HepG2 (cell line): ENCODE results near the gene LRBA. TPM values are rescaled to one million over a fixed set of nuclear protein-coding genes. Genes with fewer than 3 reads are reported as not detected.

Experiments
- ATAC-seq: fragments of 200-7000 bp; cut with Tn5 transposase; 3 replicates; pipeline ENCODE4 v1.9.1; 2020; ENCODE audit warnings: mild to moderate bottlenecking, moderate library complexity
- BruUV-seq: library from RNA; stranded (reverse); fragments of 400-500 nt; replicated peaks from 2 replicates; lab custom pipeline; 2021; lab: Mats Ljungman, UMichigan
- CTCF ChIA-PET: fragments of 300-600 bp; formaldehyde crosslinking; extraction: SDS; loops from one replicate; lab custom pipeline; 2021; ENCODE audit warnings: low total read pairs, inconsistent platforms, low intra/inter-chr PET ratio; lab: Yijun Ruan, JAX
- POLR2A ChIA-PET: fragments of 350-600 bp; sonication (Branson Sonifier 250); formaldehyde crosslinking; loops from one replicate; lab custom pipeline; 2020; ENCODE audit warnings: antibody characterized with exemption, inconsistent platforms; lab: Yijun Ruan, JAX
- DNase-seq: peaks from one replicate; pipeline ENCODE4 v3.0.0-alpha.2; 2015; ENCODE audit warnings: low spot score
- FAIRE-seq: peaks from 3 replicates; lab custom pipeline; 2011; peaks lifted over from hg19 to GRCh38; lab: Jason Lieb, UNC
- H2AFZ ChIP-seq: one replicate; pipeline ENCODE4 v1.6.1; 2011; ENCODE audit warnings: low read length, inconsistent platforms
- H3K27ac ChIP-seq: fragments of 300-600 bp; 3 replicates; pipeline ENCODE4 v1.8.0; 2011; ENCODE audit warnings: mixed run types, mild to moderate bottlenecking, mixed read lengths, low read length, inconsistent platforms; ENCODE audit not compliant: insufficient read depth; ENCODE audit errors: extremely low read length
- H3K27me3 ChIP-seq, 2 experiments: fragments of 200-600 bp in 1 of 2; 2 replicates in 1 of 2; 3 replicates in 1 of 2; pipeline versions ENCODE4 v1.6.0 to v1.8.0; 2011; ENCODE audit warnings: low read length in 2 of 2, mild to moderate bottlenecking in 2 of 2, moderate library complexity in 2 of 2, inconsistent platforms in 1 of 2; ENCODE audit not compliant: insufficient read depth in 2 of 2, control insufficient read depth in 1 of 2
- H3K36me3 ChIP-seq, 2 experiments: fragments of 200-600 bp in 1 of 2; replicated peaks in 1 of 2; 2 replicates in 1 of 2; 3 replicates in 1 of 2; pipeline versions ENCODE4 v1.5.1 to v1.8.0; 2011; ENCODE audit warnings: low read length in 2 of 2, inconsistent platforms in 1 of 2; ENCODE audit not compliant: insufficient read depth in 2 of 2, control insufficient read depth in 1 of 2
- H3K4me1 ChIP-seq: 2 replicates; pipeline ENCODE4 v1.5.1; 2012; ENCODE audit warnings: low read length, inconsistent platforms; ENCODE audit not compliant: insufficient read depth
- H3K4me2 ChIP-seq: 2 replicates; pipeline ENCODE4 v1.6.0; 2011; ENCODE audit warnings: low read depth, low read length, inconsistent platforms
- H3K4me3 ChIP-seq, 3 experiments: fragments of 200-600 bp in 1 of 3; sonication (generic), shearing (Covaris generic) in 1 of 3; replicated peaks in 1 of 3; 2 replicates each; pipeline ENCODE4 v1.5.1; 2011 to 2016; ENCODE audit warnings: low read length in 3 of 3, inconsistent platforms in 2 of 3, low read depth in 2 of 3, mild to moderate bottlenecking in 2 of 3, control low read depth in 1 of 3, mixed read lengths in 1 of 3; ENCODE audit not compliant: insufficient read depth in 1 of 3
- H3K79me2 ChIP-seq: one replicate; pipeline ENCODE4 v1.6.1; 2011; ENCODE audit warnings: low read length, inconsistent platforms; ENCODE audit not compliant: insufficient read depth
- H3K9ac ChIP-seq: 2 replicates; pipeline ENCODE4 v1.6.0; 2011; ENCODE audit warnings: mild to moderate bottlenecking, low read depth, low read length, inconsistent platforms; ENCODE audit not compliant: insufficient read depth
- H3K9me3 ChIP-seq: 2 replicates; pipeline ENCODE4 v1.5.1; 2012; ENCODE audit warnings: mild to moderate bottlenecking, low read length
- H4K20me1 ChIP-seq: 2 replicates; pipeline ENCODE4 v1.6.0; 2011; ENCODE audit warnings: inconsistent platforms, mild to moderate bottlenecking, low read length, moderate library complexity; ENCODE audit not compliant: insufficient read depth
- ATF1 ChIP-seq: IDR thresholded peaks from 2 replicates; pipeline ENCODE4 v1.6.1; 2016; ENCODE audit warnings: mild to moderate bottlenecking, control low read depth
- CBX5 ChIP-seq: sonication (generic); formaldehyde crosslinking; IDR thresholded peaks from 2 replicates; pipeline ENCODE4 v1.4.0; 2020; ENCODE audit warnings: missing genetic modification reagents, borderline replicate concordance
- GTF2F1 ChIP-seq: fragments of 150-350 bp; IDR thresholded peaks from 2 replicates; pipeline ENCODE4 v1.6.1; 2014; ENCODE audit warnings: low read length
- HDAC6 ChIP-seq: fragments of 200-600 bp; sonication (generic); IDR thresholded peaks from 2 replicates; pipeline ENCODE4 v1.7.0; 2017; ENCODE audit warnings: mild to moderate bottlenecking, antibody characterized with exemption, low read length, low read depth
- HOXA3 ChIP-seq: sonication (generic); formaldehyde crosslinking; IDR thresholded peaks from 2 replicates; pipeline ENCODE4 v1.5.0; 2020; ENCODE audit warnings: missing genetic modification reagents
- KDM1A ChIP-seq: IDR thresholded peaks from 2 replicates; pipeline ENCODE4 v1.6.1; 2016; ENCODE audit warnings: missing compliant biosample characterization
- MED1 ChIP-seq: sonication (generic); formaldehyde crosslinking; IDR thresholded peaks from 2 replicates; pipeline ENCODE4 v1.4.0; 2020; ENCODE audit warnings: missing genetic modification reagents
- MYC ChIP-seq: sonication (generic); formaldehyde crosslinking; IDR thresholded peaks from 2 replicates; pipeline ENCODE4 v1.9.0; 2021; ENCODE audit warnings: missing genetic modification reagents, borderline replicate concordance
- TBP ChIP-seq: sonication (generic); formaldehyde crosslinking; IDR thresholded peaks from 2 replicates; pipeline ENCODE4 v1.5.0; 2020; ENCODE audit warnings: missing genetic modification reagents
- ZNF251 ChIP-seq: sonication (generic); formaldehyde crosslinking; IDR thresholded peaks from 2 replicates; pipeline ENCODE4 v1.9.0; 2021; ENCODE audit warnings: mild to moderate bottlenecking, missing genetic modification reagents
- ZNF274 ChIP-seq: sonication (generic); formaldehyde crosslinking; IDR thresholded peaks from 2 replicates; pipeline ENCODE4 v1.5.1; 2020; ENCODE audit warnings: mild to moderate bottlenecking, missing genetic modification reagents
- ZNF616 ChIP-seq: sonication (generic); formaldehyde crosslinking; IDR thresholded peaks from 2 replicates; pipeline ENCODE4 v1.5.0; 2020; ENCODE audit warnings: low read depth, mild to moderate bottlenecking, missing genetic modification reagents
- ZNF660 ChIP-seq: sonication (generic); formaldehyde crosslinking; IDR thresholded peaks from 2 replicates; pipeline ENCODE4 v1.5.1; 2020; ENCODE audit warnings: mild to moderate bottlenecking, low read depth, missing genetic modification reagents, borderline replicate concordance
- WGBS: methylation state at CpG from one replicate; pipeline ENCODE4 v1.1.6; 2017; ENCODE audit warnings: low lambda C conversion rate; 5-methylcytosine and 5-hydroxymethylcytosine counted together
- in situ Hi-C: cut with HindIII; loops from 2 replicates; pipeline ENCODE4 v1.10.0; 2017; ENCODE audit warnings: low pct_unique_long_range_greater_than_20kb; ENCODE audit not compliant: extremely low pct_ligation_motif_present
- intact Hi-C: fragments of 100-400 bp; cut with micrococcal nuclease; formaldehyde crosslinking; loops from one replicate; pipeline ENCODE4 v1.10.0; 2022; ENCODE audit not compliant: unreplicated experiment
- polyA plus RNA-seq, 8 experiments: library from polyadenylated mRNA; depleted of rRNA in 3 of 8; stranded (reverse) in 7 of 8; unstranded in 1 of 8; fragments of >200 nt; fragmentation: Illumina TruSeq in 4 of 8; extraction: Trizol in 4 of 8; gene quantifications; 2 replicates each; pipeline versions ENCODE4 v1.2.1 to v1.2.3, GENCODE V29; 2011 to 2016; ENCODE audit warnings: low read depth in 4 of 8, missing spikeins in 1 of 8, mixed read lengths in 1 of 8; ENCODE audit not compliant: insufficient read depth in 1 of 8
- total RNA-seq, 5 experiments: library from RNA; depleted of rRNA; stranded (reverse); fragments of >200 nt; fragmentation: Illumina TruSeq; extraction: Trizol; gene quantifications; 2 replicates each; pipeline ENCODE4 v1.2.3, GENCODE V29; 2016; ENCODE audit warnings: low read depth in 1 of 5

The LRBA gene
- total and polyA plus RNA-seq, 2 of the 13 experiments (the other 11 are each of a cell fraction or from before 2014, with no cell fraction given), result 21.0 to 37.2 TPM

- TF ChIP-seq MYC (CRISPR knock-in tag) (no peak), KDM1A (CRISPR knock-in tag) (no peak), ZNF251 (CRISPR knock-in tag) (no peak), CBX5 (CRISPR knock-in tag) (no peak)
Measured at GRCh38 chr4:151035328-151035727, 20.2 kb upstream of the LRBA start (continued).

DNA sequence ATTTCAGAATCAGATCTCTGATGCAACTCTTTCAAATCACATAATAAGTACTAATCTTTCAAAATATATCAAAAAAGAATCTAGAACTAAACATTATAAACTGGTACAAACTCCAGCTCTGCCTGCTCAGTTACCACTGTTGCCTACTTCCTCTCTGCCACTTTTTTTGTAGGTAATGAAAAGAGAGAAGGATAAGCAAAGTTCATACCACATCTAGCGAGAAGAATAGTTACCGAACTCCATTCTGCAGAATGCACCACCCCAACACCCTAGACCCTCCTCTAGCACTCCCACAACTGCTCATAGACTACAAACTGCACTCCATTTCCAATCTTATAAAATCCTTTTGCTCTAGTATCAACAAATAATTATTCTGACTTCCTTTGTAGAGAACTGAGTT, 19.7 kb upstream of the LRBA start:
- BruUV-seq, result no TSS peak
- Histone ChIP-seq H2AFZ (no peak overlapping the region), H4K20me1 (no peaks in the 10 kb centered on the region), H3K9me3 (no peaks in the 10 kb centered on the region), H3K36me3 (no peaks in the 10 kb centered on the region)
- intact Hi-C loops, result no loop called here
- POLR2A ChIA-PET, result no interaction called here
- in situ Hi-C loops, result no loop called here
- TF ChIP-seq ATF1 (no peak), HDAC6 (no peak), GTF2F1 (no peak), ZNF660 (CRISPR knock-in tag) (no peak), MED1 (CRISPR knock-in tag) (no peak), HOXA3 (CRISPR knock-in tag) (no peak), TBP (no peak), ZNF274 (CRISPR knock-in tag) (no peak), ZNF616 (CRISPR knock-in tag) (no peak)
- TF ChIP-seq, all 625 proteins: peak for 0
- Histone ChIP-seq H3K4me3 (no peak overlapping the region), H3K4me2 (no peak overlapping the region), H3K27ac (no peak overlapping the region), H3K4me1 (peaks cover 23% of the 10 kb centered on the region), H3K27me3 (no peaks in the 10 kb centered on the region), H3K9ac (no peak overlapping the region), H3K79me2 (no peaks in the 10 kb centered on the region)
- no peak for DNase-seq
- WGBS, result 51% methylated on average over 2 of the region's 2 CpGs
- CTCF ChIA-PET, result no interaction called here
- no peak for ATAC-seq
- FAIRE-seq, result no peak
